Parathyroid adenoma (tissue), 2 donors: ENCODE data around the gene DTX4.

ENCODE experiments used
- H2AFZ ChIP-seq: fragments of 300-600 bp; sonication (generic); one replicate; pipeline ENCODE4 v1.7.0; 2017; ENCODE audit warnings: antibody characterized with exemption, mild to moderate bottlenecking
- H3K27ac ChIP-seq: fragments of 300-600 bp; sonication (generic); one replicate; pipeline ENCODE4 v1.7.0; 2017
- H3K27me3 ChIP-seq: fragments of 300-600 bp; sonication (generic); one replicate; pipeline ENCODE4 v1.7.0; 2017; ENCODE audit warnings: low read length; ENCODE audit not compliant: control insufficient read depth, insufficient read depth
- H3K36me3 ChIP-seq: fragments of 300-600 bp; sonication (generic); one replicate; pipeline ENCODE4 v1.7.0; 2017; ENCODE audit warnings: low read length; ENCODE audit not compliant: control insufficient read depth, insufficient read depth
- H3K4me1 ChIP-seq: fragments of 300-600 bp; sonication (generic); one replicate; pipeline ENCODE4 v1.7.0; 2017; ENCODE audit warnings: control low read depth
- H3K4me2 ChIP-seq: fragments of 300-600 bp; sonication (generic); one replicate; pipeline ENCODE4 v1.7.0; 2017; ENCODE audit warnings: low read length
- H3K4me3 ChIP-seq: fragments of 300-600 bp; sonication (generic); one replicate; pipeline ENCODE4 v1.7.0; 2017; ENCODE audit warnings: low read depth, low read length
- H3K79me2 ChIP-seq: fragments of 300-600 bp; sonication (generic); one replicate; pipeline ENCODE4 v1.7.0; 2017; ENCODE audit warnings: control low read depth
- H3K9ac ChIP-seq: fragments of 300-600 bp; sonication (generic); one replicate; pipeline ENCODE4 v1.7.0; 2017; ENCODE audit warnings: mild to moderate bottlenecking
- H3K9me3 ChIP-seq: fragments of 300-600 bp; sonication (generic); one replicate; pipeline ENCODE4 v1.7.0; 2017; ENCODE audit warnings: low read length; ENCODE audit not compliant: control insufficient read depth
- TF ChIP-seq, protein P1 (sequence below): fragments of 300-600 bp; sonication (generic); IDR thresholded peaks from one replicate; pipeline ENCODE4 v1.7.0; 2017; ENCODE audit warnings: antibody characterized with exemption, mild to moderate bottlenecking
- donor health status: primary hyperparathyroidism.

DTX4 gene

DNA sequence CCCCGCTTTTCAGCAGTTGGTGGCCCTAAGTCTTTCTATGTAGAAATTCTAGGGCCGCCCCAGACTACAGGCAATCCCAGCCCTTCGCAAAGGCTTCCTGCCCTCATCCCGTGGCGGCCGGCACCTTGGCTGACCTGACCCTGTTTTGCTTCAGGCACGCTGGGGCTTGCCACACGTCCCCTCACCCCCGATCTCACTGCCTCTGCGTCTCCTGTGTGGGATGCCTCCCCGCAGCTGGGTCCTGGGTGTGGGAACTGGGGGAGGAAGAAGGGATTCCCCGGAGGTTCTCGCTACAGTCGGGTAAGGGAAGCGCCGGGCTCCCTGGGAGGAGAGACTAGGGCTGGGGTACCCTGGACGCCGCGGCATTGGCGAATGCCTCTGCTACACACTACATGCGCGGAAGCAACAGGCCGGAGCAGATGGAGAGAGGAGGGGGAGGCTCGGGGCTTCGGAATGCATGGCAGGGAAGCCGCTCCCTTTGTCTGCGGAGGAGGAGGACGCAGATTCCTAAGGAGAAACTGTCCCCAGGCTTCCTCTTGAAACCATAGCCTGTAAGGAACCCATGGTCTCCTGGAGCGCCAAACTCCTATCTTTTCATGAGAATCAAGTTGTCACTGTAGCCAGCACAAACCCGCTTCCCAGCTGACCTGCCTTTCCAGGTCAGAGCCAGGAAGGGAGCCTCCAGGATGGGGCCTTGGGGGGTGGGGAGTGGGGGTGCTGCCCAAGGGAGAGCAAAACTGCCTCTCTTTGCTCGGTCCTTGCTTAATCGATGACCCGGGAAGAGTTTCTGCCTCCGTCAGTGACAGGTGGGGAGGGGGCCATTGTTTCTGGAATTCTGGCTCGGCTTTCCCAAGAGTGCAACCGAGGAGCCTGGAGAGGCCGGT, 1.4 kb downstream of the DTX4 start:
- TF ChIP-seq, protein P1, sequence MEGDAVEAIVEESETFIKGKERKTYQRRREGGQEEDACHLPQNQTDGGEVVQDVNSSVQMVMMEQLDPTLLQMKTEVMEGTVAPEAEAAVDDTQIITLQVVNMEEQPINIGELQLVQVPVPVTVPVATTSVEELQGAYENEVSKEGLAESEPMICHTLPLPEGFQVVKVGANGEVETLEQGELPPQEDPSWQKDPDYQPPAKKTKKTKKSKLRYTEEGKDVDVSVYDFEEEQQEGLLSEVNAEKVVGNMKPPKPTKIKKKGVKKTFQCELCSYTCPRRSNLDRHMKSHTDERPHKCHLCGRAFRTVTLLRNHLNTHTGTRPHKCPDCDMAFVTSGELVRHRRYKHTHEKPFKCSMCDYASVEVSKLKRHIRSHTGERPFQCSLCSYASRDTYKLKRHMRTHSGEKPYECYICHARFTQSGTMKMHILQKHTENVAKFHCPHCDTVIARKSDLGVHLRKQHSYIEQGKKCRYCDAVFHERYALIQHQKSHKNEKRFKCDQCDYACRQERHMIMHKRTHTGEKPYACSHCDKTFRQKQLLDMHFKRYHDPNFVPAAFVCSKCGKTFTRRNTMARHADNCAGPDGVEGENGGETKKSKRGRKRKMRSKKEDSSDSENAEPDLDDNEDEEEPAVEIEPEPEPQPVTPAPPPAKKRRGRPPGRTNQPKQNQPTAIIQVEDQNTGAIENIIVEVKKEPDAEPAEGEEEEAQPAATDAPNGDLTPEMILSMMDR = no peak
- no peaks in the 10 kb centered on the region for H3K79me2 ChIP-seq
- peak overlapping the region; percentile 29 for H3K27ac ChIP-seq

DNA sequence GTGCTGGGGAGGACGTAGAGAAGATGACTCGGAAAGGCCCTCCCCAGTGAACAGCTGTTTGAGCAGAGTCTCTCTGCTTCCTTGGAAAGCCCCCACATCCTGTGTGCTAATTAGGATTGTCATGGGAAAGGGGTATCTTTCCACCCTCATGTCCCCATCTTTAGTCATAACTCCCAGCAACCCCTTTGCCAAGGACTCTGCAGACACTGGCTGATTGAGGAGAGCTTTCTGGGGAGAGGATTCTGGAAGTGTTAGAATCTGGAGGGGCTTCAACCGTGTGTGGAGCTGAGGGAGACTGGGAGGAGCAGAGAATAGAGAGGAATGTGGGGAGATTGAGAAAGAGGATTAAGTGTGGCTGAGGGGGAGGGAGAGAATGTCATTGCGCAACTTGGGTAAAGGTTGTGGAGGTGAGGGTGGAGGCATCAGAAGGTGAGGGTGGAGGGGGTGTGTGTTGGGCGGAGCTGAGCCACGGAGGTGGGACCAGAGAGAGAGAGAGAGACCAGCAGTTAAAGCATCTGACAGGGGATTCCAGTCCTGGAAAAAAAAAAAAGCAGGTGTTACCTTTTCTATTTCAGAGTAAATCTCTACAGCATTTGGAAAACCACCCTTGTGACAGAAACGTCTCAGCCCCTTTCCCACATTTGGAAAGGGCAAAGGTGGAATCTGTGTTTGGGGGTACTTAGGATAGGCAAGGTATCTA, 2.2 kb downstream of the DTX4 start:
- Histone ChIP-seq H3K27ac (peak overlapping the region; percentile 29), H2AFZ (peak overlapping the region; percentile 33), H3K4me3 (no peak overlapping the region), H3K27me3 (no peaks in the 10 kb centered on the region), H3K79me2 (no peaks in the 10 kb centered on the region), H3K9ac (no peak overlapping the region), H3K4me1 (peaks cover 2% of the 10 kb centered on the region), H3K9me3 (no peaks in the 10 kb centered on the region), H3K4me2 (no peak overlapping the region), H3K36me3 (no peaks in the 10 kb centered on the region)
- TF ChIP-seq, protein P1 = no peak

More for the DNA sequence above, 1.4 kb downstream of the DTX4 start:
- H2AFZ ChIP-seq = peak overlapping the region; percentile 74
- H3K4me3 ChIP-seq = peak overlapping the region; percentile 18
- no peaks in the 10 kb centered on the region for H3K9me3 ChIP-seq
- H3K4me1 ChIP-seq = peaks cover 2% of the 10 kb centered on the region
- H3K4me2 ChIP-seq = peak overlapping the region; percentile 68
- H3K9ac ChIP-seq = no peak overlapping the region
- H3K36me3 ChIP-seq = no peaks in the 10 kb centered on the region
- no peaks in the 10 kb centered on the region for H3K27me3 ChIP-seq

DNA sequence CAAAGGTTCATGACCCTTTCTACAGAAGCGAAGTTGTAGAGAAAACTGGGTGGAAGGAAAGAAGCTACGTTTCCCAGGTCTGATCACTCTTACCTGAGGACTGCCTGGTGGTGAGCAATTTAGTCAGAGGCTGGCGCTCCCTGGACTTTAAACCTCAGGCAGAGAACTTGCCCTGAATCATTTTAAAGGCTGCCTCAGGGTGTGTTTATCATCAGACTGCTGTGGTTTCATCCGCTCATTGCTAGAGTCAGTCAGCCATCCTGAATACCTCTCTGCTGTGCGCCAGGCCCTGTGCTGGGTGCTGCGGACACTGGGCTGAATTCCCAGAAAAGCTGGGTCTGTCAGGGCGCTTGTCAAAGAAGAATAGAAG, 2.7 kb downstream of the DTX4 start:
- H3K79me2 ChIP-seq = no peaks in the 10 kb centered on the region
- H3K4me2 ChIP-seq = no peak overlapping the region
- no peak overlapping the region for H2AFZ ChIP-seq
- H3K36me3 ChIP-seq = no peaks in the 10 kb centered on the region
- H3K4me1 ChIP-seq = peaks cover 2% of the 10 kb centered on the region
- no peak overlapping the region for H3K9ac ChIP-seq
- no peaks in the 10 kb centered on the region for H3K9me3 ChIP-seq
- TF ChIP-seq, protein P1 = no peak
- no peak overlapping the region for H3K27ac ChIP-seq
- no peaks in the 10 kb centered on the region for H3K27me3 ChIP-seq
- no peak overlapping the region for H3K4me3 ChIP-seq

DNA sequence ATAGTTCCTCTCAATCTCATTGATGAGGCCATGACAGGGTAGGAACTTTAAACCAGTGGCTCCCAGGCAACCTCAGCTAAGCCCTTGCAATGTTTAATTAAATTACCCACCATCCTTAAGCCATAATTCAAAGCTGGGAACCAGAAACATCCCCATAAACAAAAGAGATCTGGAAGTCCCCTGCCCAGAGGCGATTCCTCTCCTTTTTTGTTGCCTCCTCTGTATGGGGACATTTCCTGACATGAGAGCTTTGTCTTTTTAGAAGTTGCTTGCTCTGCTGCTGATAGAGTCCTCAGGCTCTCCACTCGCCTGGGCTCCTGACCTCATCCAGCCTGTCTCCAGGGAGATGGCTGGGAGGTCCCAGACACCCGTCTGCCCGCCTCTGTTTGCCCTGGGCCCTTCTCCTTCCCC, 3.2 kb downstream of the DTX4 start:
- Histone ChIP-seq H3K79me2 (no peaks in the 10 kb centered on the region), H3K36me3 (no peaks in the 10 kb centered on the region), H3K27ac (no peak overlapping the region), H3K4me2 (no peak overlapping the region), H3K9ac (no peak overlapping the region), H2AFZ (no peak overlapping the region), H3K4me3 (no peak overlapping the region), H3K9me3 (no peaks in the 10 kb centered on the region), H3K27me3 (no peaks in the 10 kb centered on the region), H3K4me1 (peaks cover 2% of the 10 kb centered on the region)
- TF ChIP-seq, protein P1 = no peak
